Measurements from ENCODE around the gene NECAB3. TPM values are rescaled to one million over a fixed set of nuclear protein-coding genes. Genes with fewer than 3 reads are reported as not detected.

Gene NECAB3
- total and polyA plus RNA-seq, 2 of the 13 experiments (the other 11 are each of a cell fraction or from before 2014, with no cell fraction given), result 61.5 to 65.5 TPM

GRCh38 chr20:33674294-33675135 lies at the start of gene NECAB3 (continued):
- TF ChIP-seq MED8 (CRISPR knock-in tag; IDR thresholded peaks at IDR 0.05; ENCODE audit: insufficient replicate concordance) (peak; percentile 23), ATF7-NPFF (CRISPR knock-in tag; IDR thresholded peaks at IDR 0.05; ENCODE audit: low read depth) (peak; percentile 92), ZNF3 (CRISPR knock-in tag; IDR thresholded peaks at IDR 0.05) (no peak), SIN3B (IDR thresholded peaks at IDR 0.05; ENCODE audit: low read length) (no peak), RBAK (CRISPR knock-in tag; IDR thresholded peaks at IDR 0.05) (0 out of 2 replicates have a peak, but pooled peaks have one; percentile 16), ZFAT (CRISPR knock-in tag; conservative IDR thresholded peaks at IDR 0.05) (no peak), ZNF549 (CRISPR knock-in tag; IDR thresholded peaks at IDR 0.05) (peak; percentile 48; the same call in 1 of the 2 replicates), ZNF460 (CRISPR knock-in tag; IDR thresholded peaks at IDR 0.05; ENCODE audit: borderline replicate concordance) (peak; percentile 70; the same call in 1 of the 2 replicates), ZSCAN21 (CRISPR knock-in tag; IDR thresholded peaks at IDR 0.05; ENCODE audit: borderline replicate concordance) (peak; percentile 13; the same call in 1 of the 2 replicates), FOXA3 (CRISPR knock-in tag; IDR thresholded peaks at IDR 0.05) (peak; percentile 24; the same call in 1 of the 2 replicates), ZNF382 (CRISPR knock-in tag; IDR thresholded peaks at IDR 0.05; ENCODE audit: borderline replicate concordance) (no peak), ZNF674 (CRISPR knock-in tag; IDR thresholded peaks at IDR 0.05; ENCODE audit: low read depth) (no peak; the same call in 1 of the 2 replicates), POLR2AphosphoS5 (IDR thresholded peaks at IDR 0.05; ENCODE audit: low read depth, low read length) (peak; percentile 72), NBN (conservative IDR thresholded peaks at IDR 0.05) (no peak), MTF1 (CRISPR knock-in tag; IDR thresholded peaks at IDR 0.05) (no peak; the same call in 1 of the 2 replicates), ETS1 (CRISPR knock-in tag; IDR thresholded peaks at IDR 0.05) (0 out of 2 replicates have a peak, but pooled peaks have one; percentile 64), CEBPG (CRISPR knock-in tag; IDR thresholded peaks at IDR 0.05) (no peak), ZBTB4 (CRISPR knock-in tag; IDR thresholded peaks at IDR 0.05; ENCODE audit: borderline replicate concordance) (peak; percentile 31; the same call in 1 of the 2 replicates), ZNF776 (CRISPR knock-in tag; IDR thresholded peaks at IDR 0.05) (peak; percentile 83; the same call in 1 of the 2 replicates), ZNF292 (CRISPR knock-in tag; IDR thresholded peaks at IDR 0.05; ENCODE audit: borderline replicate concordance, low read depth) (no peak), ZNF550 (CRISPR knock-in tag; IDR thresholded peaks at IDR 0.05; ENCODE audit: borderline replicate concordance) (no peak), MIER2 (CRISPR knock-in tag; IDR thresholded peaks at IDR 0.05) (0 out of 2 replicates have a peak, but pooled peaks have one; percentile 55), SP2 (CRISPR knock-in tag; IDR thresholded peaks at IDR 0.05) (peak; percentile 49; the same call in 1 of the 2 replicates), PHF20 (CRISPR knock-in tag; IDR thresholded peaks at IDR 0.05) (peak; percentile 50; the same call in 1 of the 2 replicates), HNRNPK (IDR thresholded peaks at IDR 0.05; ENCODE audit: low read depth, low read length, poor library complexity, severe bottlenecking) (no peak), ZNF569 (CRISPR knock-in tag; IDR thresholded peaks at IDR 0.05; ENCODE audit: borderline replicate concordance) (no peak; the same call in 1 of the 2 replicates), ZNF564 (CRISPR knock-in tag; IDR thresholded peaks at IDR 0.05) (peak; percentile 82; the same call in 1 of the 2 replicates)
